ENCODE measurements around the gene COL20A1.
"Not testable (repeated sequence)": the region's sequence is repeated elsewhere in the genome, so short reads cannot be mapped to it uniquely, and the experiment has no call there.

COL20A1 gene

DNA sequence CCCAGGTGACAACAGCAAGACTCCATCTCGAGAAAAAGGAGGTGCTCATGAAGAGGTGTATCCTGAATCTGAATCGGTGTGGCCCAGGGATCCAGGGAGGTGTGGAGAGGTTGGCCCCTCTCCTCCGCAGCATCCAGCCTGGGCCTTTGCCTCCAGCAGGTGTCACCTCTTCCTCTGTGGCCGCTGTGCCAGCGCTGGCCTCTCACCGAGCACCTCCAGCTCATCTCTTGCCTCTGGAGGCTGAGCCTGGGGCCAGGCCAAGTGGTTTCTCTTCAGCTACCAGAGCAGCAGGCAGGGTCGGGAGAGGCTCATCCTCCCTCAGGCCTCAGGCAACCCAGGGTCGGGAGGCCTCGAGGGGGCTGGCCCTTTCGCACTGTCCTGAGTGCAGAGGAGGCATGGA is 1.2 kb upstream of the COL20A1 start:
- no peak for DNase-seq (ENCODE audit: low read depth)

DNA sequence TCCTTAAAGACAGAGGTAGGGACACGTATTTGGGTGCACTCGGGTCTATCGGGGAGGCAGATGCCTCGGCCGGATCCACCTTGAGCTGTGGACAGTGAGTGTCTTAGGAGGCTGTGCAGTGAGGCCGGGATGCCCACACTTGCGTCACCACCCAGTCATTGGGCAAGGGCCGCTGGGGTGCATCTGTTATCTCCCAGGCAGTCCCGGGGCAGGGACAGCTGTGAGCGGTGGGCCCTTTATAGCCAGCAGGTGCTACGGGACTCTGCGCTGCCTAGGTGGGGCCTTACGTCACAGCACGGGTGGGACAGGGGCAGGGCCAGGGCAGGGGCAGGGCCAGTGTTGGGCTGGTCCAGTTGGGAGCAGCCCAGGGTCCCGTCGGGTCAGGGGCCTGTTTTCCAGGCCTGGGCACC is 689 bp upstream of the COL20A1 start:
- no peak for DNase-seq (ENCODE audit: low read depth)

- DNase-seq (ENCODE audit: low read depth): no peak
Measured at GRCh38 chr20:63293456-63293855, 470 bp downstream of the COL20A1 start.

DNA sequence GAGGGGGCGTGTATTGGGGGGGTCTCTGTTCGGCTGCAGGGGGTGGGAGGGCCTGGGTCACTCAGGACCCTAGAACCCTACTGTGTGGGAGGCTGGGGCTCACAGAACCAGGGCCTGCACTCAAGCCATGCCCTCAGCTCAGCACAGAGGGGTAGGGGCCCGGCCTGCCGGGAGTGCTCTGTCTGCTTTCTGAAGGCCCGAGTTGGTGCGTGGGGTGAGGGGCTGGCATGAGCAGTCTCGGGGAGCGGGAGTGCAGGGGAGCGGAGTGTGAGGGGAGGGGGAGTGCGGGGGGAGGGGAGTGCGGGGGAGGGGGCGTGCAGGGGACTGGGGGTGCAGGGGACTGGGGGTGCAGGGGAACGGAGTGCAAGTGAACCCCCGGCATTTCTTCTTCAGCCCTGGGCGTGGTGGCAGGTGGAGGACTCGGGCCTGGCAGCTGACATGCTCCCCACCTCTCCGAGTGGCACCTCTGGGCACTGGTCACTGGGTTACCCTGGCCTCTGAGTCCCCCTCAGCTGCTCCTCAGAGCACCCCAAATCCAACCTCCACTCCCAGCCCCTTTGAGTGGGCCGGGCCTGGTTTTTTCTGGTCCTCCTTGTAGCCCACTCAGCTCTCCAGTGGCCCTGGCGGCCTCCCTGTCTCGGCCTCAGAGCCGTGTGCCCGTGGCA is 1.0 kb downstream of the COL20A1 start:
- DNase-seq (ENCODE audit: low read depth): no peak

DNA sequence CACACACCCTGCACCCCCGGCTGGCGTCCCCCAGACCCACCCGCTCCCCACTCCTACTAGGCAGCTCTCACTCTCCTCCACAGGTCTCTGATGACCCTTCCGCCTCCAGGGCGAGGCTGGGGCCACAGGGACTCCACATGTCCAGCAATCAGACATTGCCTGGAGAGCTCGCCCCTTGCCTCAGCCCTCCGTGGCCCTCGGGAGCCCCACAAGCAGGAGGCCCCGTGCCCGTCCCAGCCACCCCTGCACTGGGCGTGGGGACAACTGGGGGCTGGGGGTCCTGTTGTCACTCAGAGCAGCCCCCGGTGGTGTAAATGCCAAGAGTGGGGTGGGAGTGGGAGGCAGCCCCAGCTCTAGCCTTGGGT is 1.5 kb downstream of the COL20A1 start:
- no peak for DNase-seq (ENCODE audit: low read depth)

- DNase-seq (ENCODE audit: low read depth): no peak
Measured at GRCh38 chr20:63295018-63295417, 2.0 kb downstream of the COL20A1 start.

DNA sequence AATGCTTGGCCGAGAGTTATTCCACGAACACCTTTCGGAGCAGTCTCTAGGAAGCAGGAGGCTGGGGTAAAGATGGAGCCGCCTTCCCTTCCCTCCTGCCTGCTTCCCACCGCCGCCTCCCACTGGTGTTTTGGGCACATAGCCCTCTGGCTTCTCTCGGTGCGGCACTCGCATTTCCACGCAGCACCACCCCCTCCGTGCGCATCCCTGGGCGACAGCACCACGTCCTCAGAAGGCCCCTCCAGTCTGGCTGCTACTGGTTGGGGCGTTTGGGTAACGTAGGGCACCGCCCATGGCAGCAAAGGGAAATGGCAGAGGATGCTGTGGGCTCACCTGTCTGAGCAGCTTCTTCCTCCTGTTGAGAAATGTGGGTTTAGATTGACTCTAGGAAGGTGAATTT is 2.4 kb downstream of the COL20A1 start:
- no peak for DNase-seq (ENCODE audit: low read depth)

DNA sequence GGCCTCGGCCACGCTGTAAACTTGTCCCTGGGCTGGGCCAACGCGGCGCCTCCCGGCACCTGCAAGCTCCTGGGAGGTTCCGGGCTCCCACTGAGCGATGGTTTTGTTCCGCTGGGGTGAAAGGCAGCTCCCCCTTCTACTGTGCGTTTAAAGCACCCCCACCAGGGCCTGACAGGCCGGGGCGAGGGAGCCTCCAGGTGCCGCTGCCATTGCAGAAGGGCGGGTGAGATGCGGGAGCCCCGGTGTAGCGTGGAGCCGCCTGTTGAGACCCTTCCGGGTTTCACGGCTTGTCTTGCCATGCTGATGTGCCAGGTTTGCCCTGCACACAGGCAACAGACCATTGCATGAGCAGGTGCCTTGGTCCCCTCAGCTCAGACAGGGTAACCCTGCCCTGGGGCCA is 2.9 kb downstream of the COL20A1 start:
- no peak for DNase-seq (ENCODE audit: low read depth)

GRCh38 chr20:63296531-63297299 is 3.7 kb downstream of the COL20A1 start:
- no peak for DNase-seq (ENCODE audit: low read depth)

DNA sequence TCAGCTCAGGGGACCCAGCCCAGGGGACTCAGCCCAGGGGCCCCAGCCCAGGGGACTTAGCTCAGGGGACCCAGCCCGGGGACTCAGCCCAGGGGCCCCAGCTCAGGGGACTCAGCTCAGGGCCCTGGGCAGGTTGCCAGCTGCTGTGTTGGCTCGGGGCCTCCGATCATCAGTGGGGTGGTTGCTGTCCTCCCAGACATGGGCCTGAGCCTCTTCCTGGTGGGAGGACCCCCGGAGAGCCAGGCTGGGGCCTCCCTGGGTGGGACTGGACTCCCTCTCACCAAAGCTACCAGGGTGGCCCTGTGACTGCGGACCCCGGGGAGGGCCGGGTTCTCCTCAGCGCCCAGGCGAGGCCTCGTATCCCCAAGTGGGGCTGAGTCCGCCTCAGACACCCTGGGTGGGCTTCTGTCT is 4.4 kb downstream of the COL20A1 start:
- no peak for DNase-seq (ENCODE audit: low read depth)

DNA sequence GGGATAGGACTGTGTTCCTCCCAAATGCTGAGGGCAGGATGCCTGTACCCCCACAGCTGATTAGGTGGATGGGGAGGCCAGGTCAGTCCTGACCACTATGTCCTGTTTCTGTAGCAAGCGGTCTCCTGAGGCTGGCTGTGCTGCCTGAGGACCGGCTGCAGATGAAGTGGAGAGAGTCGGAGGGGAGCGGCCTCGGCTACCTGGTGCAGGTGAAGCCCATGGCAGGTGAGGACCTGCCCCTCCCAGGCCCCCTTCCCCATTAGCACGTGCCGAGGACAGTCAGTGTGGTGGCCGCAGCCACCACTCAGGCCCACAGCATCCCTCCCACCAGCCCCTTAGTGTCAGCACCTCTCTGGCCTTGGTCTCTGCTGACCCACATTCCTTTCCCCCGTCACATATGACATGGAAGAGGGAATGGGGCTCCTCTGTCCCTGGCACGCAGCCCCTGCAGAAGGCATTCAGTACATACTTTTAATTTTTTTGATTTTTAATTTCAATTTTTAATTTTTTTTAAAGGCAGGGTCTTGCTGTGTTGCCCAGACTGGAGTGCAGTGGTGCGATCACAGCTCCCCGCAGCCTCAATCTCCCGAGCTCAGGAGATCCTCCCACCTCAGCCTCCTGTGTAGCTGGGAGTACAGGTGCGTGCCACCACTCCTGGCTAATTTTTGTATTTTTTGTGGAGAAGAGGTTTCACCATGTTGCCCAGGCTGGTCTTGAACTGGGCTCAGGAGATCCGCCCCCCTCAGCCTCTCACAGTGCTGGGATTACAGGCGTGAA is 5.0 kb downstream of the COL20A1 start:
- no peak for DNase-seq (ENCODE audit: low read depth)

DNA sequence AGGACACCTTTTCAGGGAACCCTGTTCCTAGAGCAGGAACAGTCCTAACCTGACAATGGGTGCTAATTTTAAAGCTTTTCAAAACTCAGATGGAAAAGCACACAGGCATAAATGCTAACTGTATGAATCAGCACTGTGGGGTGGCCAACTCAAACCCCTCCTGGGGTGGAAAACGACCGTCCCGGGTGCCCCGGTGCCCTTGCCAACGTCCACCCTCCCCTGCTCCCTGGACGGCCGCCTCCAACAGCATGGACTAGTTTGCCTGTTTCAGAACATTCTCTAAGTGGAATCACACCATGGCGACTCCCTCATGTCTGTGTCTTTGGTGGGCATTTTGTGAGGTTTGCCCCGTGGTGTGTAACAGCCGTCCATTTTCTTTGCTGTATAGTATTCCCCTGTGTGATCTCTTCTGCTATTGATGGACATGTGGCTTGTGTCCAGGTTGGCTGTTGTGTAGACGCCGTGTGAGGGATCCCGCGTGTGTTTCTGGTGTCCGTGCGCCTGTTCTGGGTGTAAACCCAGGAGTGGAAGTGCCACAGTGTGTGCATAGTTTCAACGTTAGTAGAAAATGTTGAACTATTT is 5.8 kb downstream of the COL20A1 start:
- no peak for DNase-seq (ENCODE audit: low read depth)

DNA sequence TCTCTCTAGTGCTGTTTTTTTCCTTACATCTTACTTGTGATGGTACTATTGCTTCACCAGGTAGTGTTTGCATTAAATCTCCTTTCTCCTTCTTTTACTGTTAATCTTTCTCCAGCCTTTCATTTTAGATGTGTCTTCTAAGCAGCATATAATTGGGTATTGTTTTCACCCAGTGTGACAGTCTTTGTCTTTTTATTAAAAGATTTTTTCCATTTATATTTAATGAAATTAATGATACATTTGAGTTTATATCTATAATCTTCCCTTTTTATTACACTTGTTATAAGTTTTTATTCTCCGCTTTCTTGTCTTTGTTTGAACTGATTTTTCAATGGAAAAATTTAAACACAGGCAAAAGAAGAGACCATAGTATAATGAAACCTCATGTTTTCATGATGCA is 8.7 kb downstream of the COL20A1 start:
- DNase-seq (ENCODE audit: low read depth): no peak

- no peak for DNase-seq (ENCODE audit: low read depth)
Measured at GRCh38 chr20:63303095-63303666, 10.2 kb downstream of the COL20A1 start.

DNA sequence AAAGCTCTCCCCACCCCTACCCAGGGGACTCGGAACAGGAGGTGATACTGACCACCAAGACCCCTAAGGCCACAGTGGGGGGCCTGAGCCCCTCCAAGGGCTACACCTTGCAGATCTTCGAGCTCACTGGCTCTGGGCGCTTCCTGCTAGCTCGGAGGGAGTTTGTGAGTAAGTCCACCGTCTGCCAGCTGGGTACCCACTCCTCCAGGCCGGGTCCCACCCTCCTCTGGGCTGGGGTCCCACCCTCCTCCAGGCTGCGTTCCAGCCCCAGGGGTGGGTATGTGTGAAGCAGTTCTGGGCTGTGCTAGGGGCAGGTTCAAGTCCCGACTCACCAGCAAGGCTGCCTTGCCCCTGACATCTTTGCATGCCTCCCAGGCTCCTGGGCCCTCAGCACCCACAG is 12.4 kb downstream of the COL20A1 start:
- DNase-seq (ENCODE audit: low read depth): no peak

DNA sequence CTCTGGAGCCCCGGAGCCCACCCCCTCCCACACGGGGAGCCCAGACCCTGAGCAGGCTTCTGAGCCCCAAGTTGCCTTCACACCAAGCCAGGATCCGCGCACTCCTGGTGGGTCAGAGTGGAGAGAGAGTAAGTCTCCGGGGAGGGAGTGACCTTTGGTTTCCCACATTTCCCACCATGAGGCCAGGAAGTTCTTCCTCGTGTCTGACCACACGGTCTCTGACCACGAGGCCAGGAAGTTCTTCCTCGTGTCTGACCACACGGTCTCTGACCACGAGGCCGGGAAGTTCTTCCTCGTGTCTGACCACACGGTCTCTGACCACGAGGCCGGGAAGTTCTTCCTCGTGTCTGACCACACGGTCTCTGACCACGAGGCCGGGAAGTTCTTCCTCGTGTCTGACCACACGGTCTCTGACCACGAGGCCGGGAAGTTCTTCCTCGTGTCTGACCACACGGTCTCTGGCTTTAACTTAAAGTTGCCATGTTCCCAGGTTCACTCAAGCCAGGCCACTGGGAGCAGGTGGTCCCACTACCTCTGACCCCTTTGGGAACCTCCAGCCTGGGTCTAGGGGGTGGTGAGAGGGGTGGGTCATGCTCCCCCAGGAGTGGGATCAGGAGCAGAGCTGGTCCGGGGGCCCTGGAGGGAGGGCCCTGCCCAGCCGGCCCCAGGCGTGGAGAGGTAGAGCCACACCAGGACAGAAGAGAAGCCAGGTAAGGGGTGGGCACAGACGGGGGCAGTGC is 13.1 kb downstream of the COL20A1 start:
- DNase-seq (ENCODE audit: low read depth): not testable (repeated sequence)

GRCh38 chr20:63306673-63307537 is 13.9 kb downstream of the COL20A1 start:
- DNase-seq (ENCODE audit: low read depth): no peak

DNA sequence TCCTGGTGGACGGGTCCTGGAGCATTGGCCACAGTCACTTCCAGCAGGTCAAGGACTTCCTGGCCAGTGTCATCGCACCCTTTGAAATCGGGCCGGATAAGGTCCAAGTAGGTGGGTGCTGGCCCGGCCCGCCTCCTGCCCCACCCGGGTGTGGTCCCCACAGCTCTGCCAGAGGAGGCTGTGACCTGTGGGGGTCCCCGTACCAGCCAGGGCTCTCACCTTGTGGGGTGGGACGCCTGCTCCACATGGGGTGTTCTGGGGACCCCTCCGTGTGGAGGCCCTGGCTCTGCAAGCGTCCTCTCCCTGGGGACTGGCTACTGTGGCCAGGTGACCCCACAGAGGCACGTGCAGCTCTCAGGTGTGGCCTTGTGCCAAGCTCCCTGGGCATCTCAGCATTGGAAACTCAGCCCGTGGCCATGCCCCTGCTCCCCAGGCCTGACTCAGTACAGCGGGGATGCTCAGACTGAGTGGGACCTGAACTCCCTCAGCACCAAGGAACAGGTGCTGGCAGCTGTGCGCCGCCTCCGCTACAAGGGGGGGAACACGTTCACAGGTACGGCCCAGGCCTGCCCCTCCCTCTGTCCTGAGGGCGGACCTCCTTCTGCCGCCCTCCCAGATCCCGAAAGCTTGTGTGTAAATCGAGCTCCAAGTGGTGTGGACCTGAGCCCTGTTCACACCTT is 14.7 kb downstream of the COL20A1 start:
- DNase-seq (ENCODE audit: low read depth): no peak

GRCh38 chr20:63308218-63308911 is 15.4 kb downstream of the COL20A1 start:
- no peak for DNase-seq (ENCODE audit: low read depth)
